Tibial nerve (tissue), 3 donors: ENCODE data around the gene PEX14.

Source experiments
- POLR2A ChIP-seq, 2 donors: fragments of 450-650 bp; IDR thresholded peaks; one replicate each; pipeline ENCODE4 v1.6.1; 2017; ENCODE audit warnings: antibody characterized with exemption in 2 of 2, mild to moderate bottlenecking in 2 of 2, moderate library complexity in 2 of 2
- TF ChIP-seq, protein P1 (sequence below), 5 experiments: fragments of 200-600 bp in 3 of 5; fragments of 450-650 bp in 2 of 5; sonication (generic) in 3 of 5; IDR thresholded peaks; one replicate each; pipeline ENCODE4 v1.5.1; 2016 to 2019; ENCODE audit warnings: antibody characterized with exemption in 5 of 5, mild to moderate bottlenecking in 3 of 5, moderate library complexity in 2 of 5

DNA sequence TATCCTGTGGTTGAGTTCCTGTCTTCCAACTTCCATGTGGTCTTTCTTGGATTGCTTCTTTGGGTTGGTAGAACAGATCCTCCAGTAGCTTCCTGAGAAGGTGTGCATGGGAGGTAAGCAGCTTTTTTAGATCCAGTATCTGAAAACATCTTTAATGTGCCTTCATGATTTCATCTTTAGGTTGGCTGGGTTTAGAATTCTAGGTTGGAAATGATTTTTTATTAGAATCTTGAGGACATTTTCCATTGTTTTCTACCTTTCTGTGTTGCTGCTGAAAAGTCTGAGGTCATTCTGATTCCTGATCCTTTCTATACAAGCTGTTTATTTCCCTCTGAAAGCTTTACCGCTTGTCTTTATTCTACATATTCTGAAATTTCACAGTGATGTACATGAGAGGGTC, 94.8 kb downstream of the PEX14 start:
- TF ChIP-seq, protein P1, sequence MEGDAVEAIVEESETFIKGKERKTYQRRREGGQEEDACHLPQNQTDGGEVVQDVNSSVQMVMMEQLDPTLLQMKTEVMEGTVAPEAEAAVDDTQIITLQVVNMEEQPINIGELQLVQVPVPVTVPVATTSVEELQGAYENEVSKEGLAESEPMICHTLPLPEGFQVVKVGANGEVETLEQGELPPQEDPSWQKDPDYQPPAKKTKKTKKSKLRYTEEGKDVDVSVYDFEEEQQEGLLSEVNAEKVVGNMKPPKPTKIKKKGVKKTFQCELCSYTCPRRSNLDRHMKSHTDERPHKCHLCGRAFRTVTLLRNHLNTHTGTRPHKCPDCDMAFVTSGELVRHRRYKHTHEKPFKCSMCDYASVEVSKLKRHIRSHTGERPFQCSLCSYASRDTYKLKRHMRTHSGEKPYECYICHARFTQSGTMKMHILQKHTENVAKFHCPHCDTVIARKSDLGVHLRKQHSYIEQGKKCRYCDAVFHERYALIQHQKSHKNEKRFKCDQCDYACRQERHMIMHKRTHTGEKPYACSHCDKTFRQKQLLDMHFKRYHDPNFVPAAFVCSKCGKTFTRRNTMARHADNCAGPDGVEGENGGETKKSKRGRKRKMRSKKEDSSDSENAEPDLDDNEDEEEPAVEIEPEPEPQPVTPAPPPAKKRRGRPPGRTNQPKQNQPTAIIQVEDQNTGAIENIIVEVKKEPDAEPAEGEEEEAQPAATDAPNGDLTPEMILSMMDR (IDR thresholded peaks at IDR 0.05): no peak
- TF ChIP-seq POLR2A (IDR thresholded peaks at IDR 0.05): no peak
